ENCODE data around the gene ADAMTS17.

ADAMTS17 gene

GRCh38 chr15:100021653-100022052 lies 320.1 kb downstream of the ADAMTS17 start:
- Histone ChIP-seq H3K36me3 (ENCODE audit: insufficient read depth, low read length) (no peaks in the 10 kb centered on the region), H3K9ac (ENCODE audit: low read depth, low read length) (no peak overlapping the region), H3K4me3 (ENCODE audit: low read length) (no peak overlapping the region), H3K27me3 (ENCODE audit: control insufficient read depth, insufficient read depth, low read length) (peaks cover 6% of the 10 kb centered on the region), H3K4me1 (ENCODE audit: control insufficient read depth, insufficient read depth, low read length) (no peaks in the 10 kb centered on the region), H3K4me2 (ENCODE audit: low read length) (no peak overlapping the region), H3K9me3 (replicated peaks; ENCODE audit: low read length) (no peaks in the 10 kb centered on the region)

- Histone ChIP-seq H3K9ac (ENCODE audit: low read depth, low read length) (no peak overlapping the region), H3K4me1 (ENCODE audit: control insufficient read depth, insufficient read depth, low read length) (no peaks in the 10 kb centered on the region), H3K27me3 (ENCODE audit: control insufficient read depth, insufficient read depth, low read length) (peaks cover 6% of the 10 kb centered on the region), H3K4me3 (ENCODE audit: low read length) (no peak overlapping the region), H3K36me3 (ENCODE audit: insufficient read depth, low read length) (no peaks in the 10 kb centered on the region), H3K9me3 (replicated peaks; ENCODE audit: low read length) (no peaks in the 10 kb centered on the region), H3K4me2 (ENCODE audit: low read length) (no peak overlapping the region)
Observed at GRCh38 chr15:100020614-100021013, 321.2 kb downstream of the ADAMTS17 start.

- Histone ChIP-seq H3K4me1 (ENCODE audit: control insufficient read depth, insufficient read depth, low read length) (no peaks in the 10 kb centered on the region), H3K4me3 (ENCODE audit: low read length) (no peak overlapping the region), H3K36me3 (ENCODE audit: insufficient read depth, low read length) (no peaks in the 10 kb centered on the region), H3K27me3 (ENCODE audit: control insufficient read depth, insufficient read depth, low read length) (peaks cover 6% of the 10 kb centered on the region), H3K4me2 (ENCODE audit: low read length) (no peak overlapping the region), H3K9me3 (replicated peaks; ENCODE audit: low read length) (no peaks in the 10 kb centered on the region), H3K9ac (ENCODE audit: low read depth, low read length) (no peak overlapping the region)
Observed at GRCh38 chr15:100020189-100020588, 321.6 kb downstream of the ADAMTS17 start.

GRCh38 chr15:100019601-100020000 lies 322.2 kb downstream of the ADAMTS17 start:
- Histone ChIP-seq H3K4me3 (ENCODE audit: low read length) (no peak overlapping the region), H3K9me3 (replicated peaks; ENCODE audit: low read length) (no peaks in the 10 kb centered on the region), H3K4me1 (ENCODE audit: control insufficient read depth, insufficient read depth, low read length) (no peaks in the 10 kb centered on the region), H3K27me3 (ENCODE audit: control insufficient read depth, insufficient read depth, low read length) (peaks cover 6% of the 10 kb centered on the region), H3K36me3 (ENCODE audit: insufficient read depth, low read length) (no peaks in the 10 kb centered on the region), H3K4me2 (ENCODE audit: low read length) (no peak overlapping the region), H3K9ac (ENCODE audit: low read depth, low read length) (no peak overlapping the region)

GRCh38 chr15:100018191-100018590 lies 323.6 kb downstream of the ADAMTS17 start:
- Histone ChIP-seq H3K9ac (ENCODE audit: low read depth, low read length) (no peak overlapping the region), H3K36me3 (ENCODE audit: insufficient read depth, low read length) (no peaks in the 10 kb centered on the region), H3K4me3 (ENCODE audit: low read length) (no peak overlapping the region), H3K27me3 (ENCODE audit: control insufficient read depth, insufficient read depth, low read length) (peaks cover 6% of the 10 kb centered on the region), H3K4me2 (ENCODE audit: low read length) (no peak overlapping the region), H3K9me3 (replicated peaks; ENCODE audit: low read length) (no peaks in the 10 kb centered on the region), H3K4me1 (ENCODE audit: control insufficient read depth, insufficient read depth, low read length) (no peaks in the 10 kb centered on the region)

GRCh38 chr15:100017140-100017539 lies 324.6 kb downstream of the ADAMTS17 start:
- Histone ChIP-seq H3K9ac (ENCODE audit: low read depth, low read length) (no peak overlapping the region), H3K4me2 (ENCODE audit: low read length) (no peak overlapping the region), H3K4me3 (ENCODE audit: low read length) (no peak overlapping the region), H3K36me3 (ENCODE audit: insufficient read depth, low read length) (no peaks in the 10 kb centered on the region), H3K4me1 (ENCODE audit: control insufficient read depth, insufficient read depth, low read length) (no peaks in the 10 kb centered on the region), H3K9me3 (replicated peaks; ENCODE audit: low read length) (no peaks in the 10 kb centered on the region), H3K27me3 (ENCODE audit: control insufficient read depth, insufficient read depth, low read length) (peaks cover 6% of the 10 kb centered on the region)

GRCh38 chr15:100016632-100017031 lies 325.1 kb downstream of the ADAMTS17 start:
- Histone ChIP-seq H3K4me3 (ENCODE audit: low read length) (no peak overlapping the region), H3K9me3 (replicated peaks; ENCODE audit: low read length) (no peaks in the 10 kb centered on the region), H3K9ac (ENCODE audit: low read depth, low read length) (no peak overlapping the region), H3K4me2 (ENCODE audit: low read length) (no peak overlapping the region), H3K36me3 (ENCODE audit: insufficient read depth, low read length) (no peaks in the 10 kb centered on the region), H3K4me1 (ENCODE audit: control insufficient read depth, insufficient read depth, low read length) (no peaks in the 10 kb centered on the region), H3K27me3 (ENCODE audit: control insufficient read depth, insufficient read depth, low read length) (peaks cover 6% of the 10 kb centered on the region)

- Histone ChIP-seq H3K4me2 (ENCODE audit: low read length) (no peak overlapping the region), H3K4me3 (ENCODE audit: low read length) (no peak overlapping the region), H3K36me3 (ENCODE audit: insufficient read depth, low read length) (no peaks in the 10 kb centered on the region), H3K9ac (ENCODE audit: low read depth, low read length) (no peak overlapping the region), H3K4me1 (ENCODE audit: control insufficient read depth, insufficient read depth, low read length) (no peaks in the 10 kb centered on the region), H3K27me3 (ENCODE audit: control insufficient read depth, insufficient read depth, low read length) (no peaks in the 10 kb centered on the region), H3K9me3 (replicated peaks; ENCODE audit: low read length) (no peaks in the 10 kb centered on the region)
Observed at GRCh38 chr15:100011235-100011634, 330.5 kb downstream of the ADAMTS17 start.

- no peaks in the 10 kb centered on the region for H3K4me1 ChIP-seq (ENCODE audit: control insufficient read depth, insufficient read depth, low read length)
- no peaks in the 10 kb centered on the region for H3K9me3 ChIP-seq (replicated peaks; ENCODE audit: low read length)
- no peak overlapping the region for H3K4me2 ChIP-seq (ENCODE audit: low read length)
Observed at GRCh38 chr15:100009372-100009771, 332.4 kb downstream of the ADAMTS17 start.

GRCh38 chr15:100008258-100008657 lies 333.5 kb downstream of the ADAMTS17 start:
- Histone ChIP-seq H3K9ac (ENCODE audit: low read depth, low read length) (no peak overlapping the region), H3K36me3 (ENCODE audit: insufficient read depth, low read length) (no peaks in the 10 kb centered on the region), H3K4me2 (ENCODE audit: low read length) (no peak overlapping the region), H3K27me3 (ENCODE audit: control insufficient read depth, insufficient read depth, low read length) (no peaks in the 10 kb centered on the region), H3K4me3 (ENCODE audit: low read length) (no peak overlapping the region), H3K4me1 (ENCODE audit: control insufficient read depth, insufficient read depth, low read length) (no peaks in the 10 kb centered on the region), H3K9me3 (replicated peaks; ENCODE audit: low read length) (no peaks in the 10 kb centered on the region)

More at GRCh38 chr15:100009372-100009771, 332.4 kb downstream of the ADAMTS17 start:
- H3K36me3 ChIP-seq (ENCODE audit: insufficient read depth, low read length), result no peaks in the 10 kb centered on the region
- H3K9ac ChIP-seq (ENCODE audit: low read depth, low read length), result no peak overlapping the region
- H3K4me3 ChIP-seq (ENCODE audit: low read length), result no peak overlapping the region
- H3K27me3 ChIP-seq (ENCODE audit: control insufficient read depth, insufficient read depth, low read length), result no peaks in the 10 kb centered on the region

GRCh38 chr15:100007609-100008008 lies 334.2 kb downstream of the ADAMTS17 start:
- Histone ChIP-seq H3K4me2 (ENCODE audit: low read length) (no peak overlapping the region), H3K36me3 (ENCODE audit: insufficient read depth, low read length) (no peaks in the 10 kb centered on the region), H3K9me3 (replicated peaks; ENCODE audit: low read length) (no peaks in the 10 kb centered on the region), H3K4me3 (ENCODE audit: low read length) (no peak overlapping the region), H3K27me3 (ENCODE audit: control insufficient read depth, insufficient read depth, low read length) (no peaks in the 10 kb centered on the region), H3K4me1 (ENCODE audit: control insufficient read depth, insufficient read depth, low read length) (no peaks in the 10 kb centered on the region), H3K9ac (ENCODE audit: low read depth, low read length) (no peak overlapping the region)

GRCh38 chr15:100005715-100006114 lies 336.1 kb downstream of the ADAMTS17 start:
- no peak overlapping the region for H3K4me3 ChIP-seq (ENCODE audit: low read length)
- no peaks in the 10 kb centered on the region for H3K9me3 ChIP-seq (replicated peaks; ENCODE audit: low read length)
- H3K4me2 ChIP-seq (ENCODE audit: low read length), result no peak overlapping the region
- no peaks in the 10 kb centered on the region for H3K27me3 ChIP-seq (ENCODE audit: control insufficient read depth, insufficient read depth, low read length)
- no peaks in the 10 kb centered on the region for H3K4me1 ChIP-seq (ENCODE audit: control insufficient read depth, insufficient read depth, low read length)
- no peaks in the 10 kb centered on the region for H3K36me3 ChIP-seq (ENCODE audit: insufficient read depth, low read length)
- no peak overlapping the region for H3K9ac ChIP-seq (ENCODE audit: low read depth, low read length)

Measured in skeletal muscle satellite cell (primary cell).